ENCODE data around the gene STMP1. TPM values are rescaled to one million over a fixed set of nuclear protein-coding genes. Genes with fewer than 3 reads are reported as not detected.
"Not testable (repeated sequence)": the region's sequence is repeated elsewhere in the genome, so short reads cannot be mapped to it uniquely, and the experiment has no call there.

The STMP1 gene
- total RNA-seq, 1 donor from 2014 or later = 46.3 TPM

- no peak for DNase-seq (ENCODE audit: low spot score in 2 of 2, unreplicated experiment in 2 of 2)
- H3K27ac Mint-ChIP-seq = peak overlapping the region; percentile 89
Observed at GRCh38 chr7:135620980-135621850, 41.1 kb upstream of the STMP1 start.

GRCh38 chr7:135634191-135634878 lies 28.0 kb upstream of the STMP1 start:
- H3K27me3 Mint-ChIP-seq (ENCODE audit: low read depth) = no peaks in the 10 kb centered on the region
- H3K9me3 Mint-ChIP-seq = no peaks in the 10 kb centered on the region
- no peak overlapping the region for H3K4me3 Mint-ChIP-seq
- H3K4me1 Mint-ChIP-seq = no peaks in the 10 kb centered on the region
- no peak for DNase-seq (ENCODE audit: low spot score in 2 of 2, unreplicated experiment in 2 of 2)
- TF ChIP-seq, protein P1, sequence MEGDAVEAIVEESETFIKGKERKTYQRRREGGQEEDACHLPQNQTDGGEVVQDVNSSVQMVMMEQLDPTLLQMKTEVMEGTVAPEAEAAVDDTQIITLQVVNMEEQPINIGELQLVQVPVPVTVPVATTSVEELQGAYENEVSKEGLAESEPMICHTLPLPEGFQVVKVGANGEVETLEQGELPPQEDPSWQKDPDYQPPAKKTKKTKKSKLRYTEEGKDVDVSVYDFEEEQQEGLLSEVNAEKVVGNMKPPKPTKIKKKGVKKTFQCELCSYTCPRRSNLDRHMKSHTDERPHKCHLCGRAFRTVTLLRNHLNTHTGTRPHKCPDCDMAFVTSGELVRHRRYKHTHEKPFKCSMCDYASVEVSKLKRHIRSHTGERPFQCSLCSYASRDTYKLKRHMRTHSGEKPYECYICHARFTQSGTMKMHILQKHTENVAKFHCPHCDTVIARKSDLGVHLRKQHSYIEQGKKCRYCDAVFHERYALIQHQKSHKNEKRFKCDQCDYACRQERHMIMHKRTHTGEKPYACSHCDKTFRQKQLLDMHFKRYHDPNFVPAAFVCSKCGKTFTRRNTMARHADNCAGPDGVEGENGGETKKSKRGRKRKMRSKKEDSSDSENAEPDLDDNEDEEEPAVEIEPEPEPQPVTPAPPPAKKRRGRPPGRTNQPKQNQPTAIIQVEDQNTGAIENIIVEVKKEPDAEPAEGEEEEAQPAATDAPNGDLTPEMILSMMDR (IDR thresholded peaks at IDR 0.05; ENCODE audit: unreplicated experiment) = no peak
- peaks cover 48% of the 10 kb centered on the region for H3K36me3 Mint-ChIP-seq
- no peak overlapping the region for H3K27ac Mint-ChIP-seq

More at GRCh38 chr7:135620980-135621850, 41.1 kb upstream of the STMP1 start:
- no peak overlapping the region for H3K4me3 Mint-ChIP-seq
- H3K4me1 Mint-ChIP-seq = peaks cover 5% of the 10 kb centered on the region
- H3K9me3 Mint-ChIP-seq = no peaks in the 10 kb centered on the region
- TF ChIP-seq, protein P1 (IDR thresholded peaks at IDR 0.05; ENCODE audit: unreplicated experiment) = peak; percentile 80
- H3K36me3 Mint-ChIP-seq = peaks cover 24% of the 10 kb centered on the region
- no peaks in the 10 kb centered on the region for H3K27me3 Mint-ChIP-seq (ENCODE audit: low read depth)

GRCh38 chr7:135639690-135640089 lies 22.6 kb upstream of the STMP1 start:
- DNase-seq (ENCODE audit: low spot score in 2 of 2, unreplicated experiment in 2 of 2); H3K4me3 Mint-ChIP-seq; H3K27me3 Mint-ChIP-seq (ENCODE audit: low read depth); H3K27ac Mint-ChIP-seq; H3K9me3 Mint-ChIP-seq; H3K4me1 Mint-ChIP-seq: not testable (repeated sequence)
- peaks cover 42% of the 10 kb centered on the region for H3K36me3 Mint-ChIP-seq

- no peaks in the 10 kb centered on the region for H3K9me3 Mint-ChIP-seq
- H3K4me1 Mint-ChIP-seq = peaks cover 13% of the 10 kb centered on the region
- H3K27ac Mint-ChIP-seq = peak overlapping the region; percentile 61
- TF ChIP-seq, protein P1 (IDR thresholded peaks at IDR 0.05; ENCODE audit: unreplicated experiment) = no peak
- H3K27me3 Mint-ChIP-seq (ENCODE audit: low read depth) = no peaks in the 10 kb centered on the region
- DNase-seq (ENCODE audit: low spot score in 2 of 2, unreplicated experiment in 2 of 2) = no peak
- peaks cover 30% of the 10 kb centered on the region for H3K36me3 Mint-ChIP-seq
- no peak overlapping the region for H3K4me3 Mint-ChIP-seq
Observed at GRCh38 chr7:135644154-135644553, 18.2 kb upstream of the STMP1 start.

- no peak overlapping the region for H3K4me3 Mint-ChIP-seq
- H3K27ac Mint-ChIP-seq = peak overlapping the region; percentile 35
- peaks cover 28% of the 10 kb centered on the region for H3K36me3 Mint-ChIP-seq
Observed at GRCh38 chr7:135644729-135645128, 17.6 kb upstream of the STMP1 start.

More at GRCh38 chr7:135644729-135645128, 17.6 kb upstream of the STMP1 start:
- TF ChIP-seq, protein P1 (IDR thresholded peaks at IDR 0.05; ENCODE audit: unreplicated experiment) = no peak
- no peaks in the 10 kb centered on the region for H3K27me3 Mint-ChIP-seq (ENCODE audit: low read depth)
- DNase-seq (ENCODE audit: low spot score in 2 of 2, unreplicated experiment in 2 of 2) = no peak
- H3K9me3 Mint-ChIP-seq = no peaks in the 10 kb centered on the region
- peaks cover 13% of the 10 kb centered on the region for H3K4me1 Mint-ChIP-seq
